Stimulated activated CD4-positive, alpha-beta T cell treated with anti-CD3 and anti-CD28 coated beads, TNF-alpha, amount 100 ng/mL, for 1 hour (primary cell): ENCODE measurements around the gene TAT.
"Not testable (repeated sequence)": the region's sequence is repeated elsewhere in the genome, so short reads cannot be mapped to it uniquely, and the experiment has no call there.

Experiments
- DNase-seq, 3 donors: peaks; one replicate each; pipeline ENCODE4 v3.0.0-alpha.2; 2020; ENCODE audit warnings: low read depth in 3 of 3, low spot score in 1 of 3

The TAT gene

GRCh38 chr16:71576971-71577370 lies at the start of gene TAT:
TAT (minus strand) TSS chr16:71577092; CDS start chr16:71576415, 677 bp downstream.
- no peak for DNase-seq

DNA sequence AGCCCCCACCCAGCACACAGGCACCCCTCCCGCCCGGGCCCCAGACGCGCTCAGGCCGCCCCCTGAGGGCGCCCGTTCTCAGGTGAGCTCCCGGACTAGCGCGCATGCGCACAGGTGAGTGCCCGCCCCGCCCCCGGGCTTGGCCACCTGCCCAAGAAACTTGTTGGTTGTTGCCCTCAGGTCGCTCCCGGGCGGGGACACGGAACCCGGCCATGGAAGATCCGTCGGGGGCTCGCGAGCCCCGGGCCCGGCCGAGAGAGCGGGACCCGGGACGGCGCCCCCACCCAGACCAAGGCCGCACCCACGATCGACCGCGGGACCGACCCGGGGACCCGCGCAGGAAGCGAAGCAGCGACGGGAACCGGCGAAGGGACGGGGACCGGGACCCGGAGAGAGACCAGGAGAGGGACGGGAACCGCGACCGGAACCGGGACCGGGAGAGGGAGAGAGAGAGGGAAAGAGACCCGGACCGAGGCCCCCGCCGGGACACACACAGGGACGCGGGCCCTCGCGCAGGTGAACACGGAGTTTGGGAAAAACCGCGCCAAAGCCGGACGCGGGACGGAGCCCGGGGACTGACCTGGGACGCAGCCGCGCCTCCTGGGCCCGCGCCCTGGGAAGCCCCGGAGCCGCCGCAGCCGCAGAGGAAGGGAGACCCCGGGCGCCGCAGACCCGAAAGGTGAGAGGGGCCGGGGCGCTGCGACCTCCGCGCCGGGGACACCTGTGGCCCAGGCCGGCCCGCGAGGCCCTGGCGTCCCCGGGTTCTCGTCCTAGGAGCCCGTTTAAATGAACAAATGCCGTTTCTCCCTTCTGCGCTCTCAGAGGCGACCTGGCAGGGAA lies 49.3 kb upstream of the TAT start, which contains the start of gene MARVELD3:
Gene MARVELD3, plus strand, starts transcription at position 167 of the 840 bp plus-strand sequence. Its CDS starts 46 bp downstream, at position 213.
- DNase-seq = peak in 1 of 3 donors; percentile 12

DNA sequence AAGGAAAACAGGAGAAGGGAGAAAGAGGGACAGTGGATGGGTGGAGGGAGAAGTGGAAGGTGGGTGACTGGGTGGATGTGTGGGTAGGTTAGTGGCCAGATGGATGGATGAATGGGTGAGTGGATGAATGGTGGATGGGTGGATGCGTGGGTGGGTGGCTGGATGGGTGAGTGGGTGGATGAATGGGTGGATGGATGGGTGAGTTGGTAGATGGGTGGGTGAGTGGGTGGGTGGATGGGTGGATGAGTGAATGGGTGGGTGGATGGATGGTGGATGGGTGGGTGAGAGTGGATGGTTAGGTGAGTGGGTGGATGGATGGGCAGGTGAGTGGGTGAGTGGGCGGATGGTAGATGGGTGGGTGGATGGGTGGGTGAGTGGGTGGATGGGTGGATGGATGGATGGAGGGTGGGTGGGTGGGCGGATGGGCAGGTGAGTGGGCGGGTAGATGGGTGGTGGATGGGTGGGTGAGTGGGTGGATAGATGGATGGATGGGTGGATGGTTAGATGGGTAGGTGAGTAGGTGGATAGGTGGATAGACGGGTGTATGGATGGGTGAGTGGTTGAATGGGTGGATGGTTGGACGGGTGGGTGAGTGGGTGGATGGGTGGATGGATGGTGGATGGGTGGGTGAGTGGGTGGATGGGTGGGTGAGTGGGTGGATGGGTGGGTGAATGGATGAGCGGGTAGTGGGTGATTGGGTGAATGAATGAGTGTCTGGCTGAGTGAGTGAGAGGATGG lies 48.4 kb upstream of the TAT start:
- no peak for DNase-seq

GRCh38 chr16:71623597-71623996 lies 46.7 kb upstream of the TAT start:
- no peak for DNase-seq

- no peak for DNase-seq
These were observed 45.2 kb upstream of the TAT start for GRCh38 chr16:71622088-71622487.

DNA sequence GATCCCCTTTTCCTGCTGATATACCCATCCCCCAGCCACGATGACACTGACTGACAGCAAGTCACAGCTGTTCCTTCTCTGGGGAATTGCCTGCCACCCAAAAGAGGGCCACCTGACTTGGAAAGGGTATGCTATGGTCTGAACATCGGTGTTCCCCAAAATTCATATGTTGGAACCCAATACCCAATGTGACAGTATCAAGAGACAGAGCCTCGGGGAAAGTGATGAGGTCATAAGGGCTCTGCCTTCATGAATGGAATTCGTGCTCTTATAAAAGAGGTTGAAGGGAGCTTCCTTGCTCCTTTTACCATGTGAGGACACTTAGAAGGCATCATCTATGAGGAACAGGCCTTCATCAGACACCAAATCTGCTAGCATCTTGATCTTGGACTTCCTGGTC lies 41.5 kb upstream of the TAT start:
- DNase-seq = no peak

GRCh38 chr16:71614956-71615355 lies 38.1 kb upstream of the TAT start:
- not testable (repeated sequence) for DNase-seq

DNA sequence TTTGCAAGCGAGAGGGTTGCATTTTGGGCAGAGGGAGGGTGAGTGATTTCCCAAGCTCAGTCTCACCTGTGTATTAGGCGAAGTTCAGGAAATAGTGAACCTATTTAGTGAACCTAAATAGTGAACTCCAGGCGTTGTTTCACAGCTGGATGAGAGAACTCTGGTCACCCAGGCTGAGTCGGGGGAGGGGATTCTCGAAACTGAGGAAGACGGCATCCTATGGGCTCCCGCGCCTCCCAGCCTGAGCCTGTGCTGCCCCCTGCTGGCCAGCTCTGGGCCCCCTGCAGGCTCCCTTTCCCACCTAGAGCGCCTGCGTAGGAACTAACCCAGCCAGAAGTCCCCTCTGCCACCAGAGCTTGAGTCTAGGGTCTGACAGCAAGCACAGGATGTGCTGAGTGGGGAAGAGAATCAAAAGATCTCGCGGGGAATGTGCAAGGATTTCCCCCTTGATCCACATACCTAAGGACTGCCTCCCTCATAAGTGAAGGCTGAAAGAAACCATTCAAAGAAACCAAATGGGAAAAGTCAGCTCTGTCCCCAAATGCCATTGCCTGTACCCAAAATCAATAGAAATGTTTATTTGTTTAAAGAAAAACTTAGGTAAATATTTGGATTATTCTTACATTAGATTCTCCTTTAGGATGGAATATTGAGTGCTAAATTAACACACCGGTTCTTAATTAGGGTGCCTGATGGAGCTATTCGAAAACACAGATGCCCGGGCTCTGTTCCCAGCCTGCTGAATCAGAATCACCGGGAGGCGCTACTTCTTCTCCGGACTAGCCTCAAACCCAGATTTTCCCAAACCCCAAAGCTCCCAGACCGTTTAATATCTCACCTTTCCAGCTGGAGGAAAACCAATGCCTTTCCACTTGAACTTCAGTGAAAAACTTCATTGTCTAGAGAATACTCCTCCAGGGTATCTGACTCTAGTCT lies 34.3 kb upstream of the TAT start:
- DNase-seq = peak; percentile 42 to 78 (median 45)

DNA sequence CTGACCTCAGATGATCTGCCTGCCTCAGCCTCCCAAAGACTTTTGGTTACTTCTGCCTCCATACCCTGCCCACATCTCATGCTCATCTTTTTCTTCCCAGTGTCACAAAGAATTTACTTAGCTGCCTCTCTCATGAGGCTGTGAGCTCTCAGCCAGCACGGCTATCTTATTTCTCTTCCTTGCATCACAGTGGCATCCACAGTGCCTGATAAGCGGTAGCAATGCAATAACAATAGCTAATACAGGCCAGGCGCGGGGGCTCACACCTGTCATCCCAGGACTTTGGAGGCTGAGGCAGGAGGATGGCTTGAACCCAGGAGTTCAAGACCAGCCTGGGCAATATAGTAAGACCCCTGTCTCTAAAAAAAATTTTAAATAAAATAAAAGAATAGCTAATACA lies 33.6 kb upstream of the TAT start:
- no peak for DNase-seq

DNA sequence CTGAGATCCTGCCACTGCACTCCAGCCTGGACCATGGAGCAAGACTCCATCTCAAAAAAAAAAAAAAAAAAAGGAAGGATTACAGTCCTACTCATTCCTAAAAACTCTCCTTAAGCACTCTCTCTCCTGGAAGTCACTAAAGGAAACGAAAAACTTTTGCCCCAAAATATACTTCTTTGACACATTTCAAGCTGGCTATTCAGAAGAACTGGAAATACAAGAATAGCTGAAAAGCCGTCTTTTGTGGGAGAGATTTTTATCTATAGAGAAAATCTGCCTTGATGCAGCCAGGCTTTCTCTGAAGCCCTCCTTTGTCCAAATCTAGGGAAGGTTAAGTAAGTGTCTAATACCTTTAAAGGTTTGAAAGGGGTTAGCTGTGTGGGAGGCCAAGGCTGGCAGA lies 32.2 kb upstream of the TAT start:
- DNase-seq = no peak

GRCh38 chr16:71600822-71601221 lies 23.9 kb upstream of the TAT start:
- no peak for DNase-seq

DNA sequence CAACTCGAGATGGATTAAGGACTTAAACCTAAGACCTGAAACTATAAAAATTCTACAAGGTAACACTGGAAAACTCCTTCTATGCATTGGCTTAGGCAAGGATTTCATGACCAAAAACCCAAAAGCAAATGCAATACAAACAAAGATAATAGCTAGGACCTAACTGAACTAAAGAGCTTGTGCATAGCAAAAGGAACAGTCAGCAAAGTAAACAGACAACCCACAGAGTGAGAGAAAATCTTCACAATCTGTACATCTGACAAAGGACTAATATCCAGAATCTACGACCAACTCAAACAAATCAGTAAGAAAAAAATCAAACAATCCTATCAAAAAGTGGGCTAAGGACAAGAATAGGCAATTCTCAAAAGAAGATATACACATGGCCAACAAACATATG lies 21.5 kb upstream of the TAT start:
- DNase-seq = not testable (repeated sequence)

DNA sequence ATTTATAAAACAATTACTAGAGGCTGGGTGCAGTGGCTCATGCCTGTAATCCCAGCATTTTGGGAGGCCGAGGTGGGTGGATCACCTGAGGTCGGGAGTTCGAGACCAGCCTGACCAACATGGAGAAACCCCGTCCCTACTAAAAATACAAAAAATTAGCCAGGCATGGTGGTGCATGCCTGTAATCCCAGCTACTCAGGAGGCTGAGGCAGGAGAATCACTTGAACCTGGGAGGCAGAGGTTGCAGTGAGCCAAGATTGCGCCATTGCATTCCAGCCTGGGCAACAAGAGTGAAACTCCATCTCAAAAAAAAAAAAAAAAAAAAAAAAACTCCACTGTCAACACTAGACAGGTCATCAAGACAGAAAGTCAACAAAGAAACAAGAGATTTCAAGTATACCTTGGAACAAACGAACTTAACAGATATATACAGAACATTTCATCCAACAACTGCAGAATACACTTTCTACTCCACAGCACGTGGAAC lies 18.5 kb upstream of the TAT start:
- DNase-seq = not testable (repeated sequence)

DNA sequence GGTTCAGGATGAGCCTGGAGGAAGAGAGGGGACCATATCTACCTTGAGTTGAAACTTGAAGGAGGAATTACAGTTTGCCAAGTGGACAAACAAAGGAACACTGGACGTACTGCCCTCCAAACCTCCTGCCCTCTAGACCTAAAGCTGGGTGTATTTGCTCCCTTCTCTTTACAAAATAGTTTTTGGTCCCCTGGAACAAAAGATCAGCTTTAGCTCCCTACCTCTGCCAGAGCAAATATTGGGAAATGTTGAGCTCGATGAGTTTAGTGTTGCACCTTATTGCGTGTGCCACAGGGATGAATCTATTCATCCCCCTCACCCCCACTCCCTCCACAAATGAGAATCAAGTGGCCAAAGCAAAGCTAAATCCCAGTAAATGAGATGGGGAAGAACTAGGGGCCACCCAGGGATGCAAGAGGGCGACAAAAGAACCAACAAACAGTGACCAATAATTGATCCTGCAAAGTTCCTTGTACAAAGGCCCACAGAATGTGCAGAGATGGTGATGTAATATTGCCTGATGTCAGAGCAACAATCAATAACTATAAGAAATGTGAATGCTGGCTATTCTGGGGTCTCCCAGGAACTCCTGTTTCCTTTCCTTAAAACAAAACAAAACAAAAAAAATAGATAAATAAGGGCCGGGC lies 17.2 kb upstream of the TAT start:
- DNase-seq = no peak

DNA sequence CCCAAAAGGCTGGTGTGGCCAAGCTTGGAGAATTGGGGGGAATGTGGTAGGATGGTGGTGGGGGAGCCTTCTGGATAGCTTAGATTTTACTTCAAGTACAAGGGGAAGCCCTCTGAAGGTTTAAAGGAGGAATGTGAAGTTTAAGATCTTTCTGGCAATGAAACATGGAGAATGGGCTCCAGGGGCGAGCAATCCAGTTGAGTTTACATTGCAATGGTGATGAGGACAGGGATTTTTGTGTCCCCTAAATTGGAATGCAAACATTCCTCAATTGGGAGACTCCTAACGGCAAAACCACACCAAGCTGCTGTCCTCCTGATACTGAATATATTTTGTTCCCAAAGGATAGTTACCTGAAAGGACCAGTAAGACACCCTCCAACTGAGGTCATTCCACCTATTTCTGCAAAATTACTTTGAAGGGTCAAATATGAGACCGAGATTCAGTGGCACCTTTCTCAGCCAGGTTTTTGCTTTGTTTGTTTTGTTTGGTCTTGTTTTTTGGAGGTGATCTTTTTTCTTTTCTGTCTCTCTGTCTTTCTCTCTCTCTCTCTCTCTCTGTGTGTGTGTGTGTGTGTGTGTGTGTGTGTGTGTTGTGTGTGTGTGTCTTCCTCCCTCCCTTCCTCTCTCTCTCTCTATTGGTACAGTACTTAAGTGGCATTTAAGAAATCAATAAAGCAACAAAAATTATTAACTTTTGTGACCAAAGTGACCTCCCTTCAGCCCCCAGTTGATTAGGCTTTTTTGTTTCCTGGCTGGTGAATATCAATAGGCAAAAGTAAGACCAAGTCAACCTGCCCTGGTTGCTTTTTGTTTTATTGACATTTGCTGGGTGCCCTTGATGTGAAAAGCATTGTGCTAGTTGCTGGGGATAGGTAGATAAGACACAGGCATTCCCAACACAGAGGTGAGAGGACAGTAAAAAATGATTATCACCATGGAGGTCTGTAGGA lies 16.4 kb upstream of the TAT start:
- DNase-seq = no peak

DNA sequence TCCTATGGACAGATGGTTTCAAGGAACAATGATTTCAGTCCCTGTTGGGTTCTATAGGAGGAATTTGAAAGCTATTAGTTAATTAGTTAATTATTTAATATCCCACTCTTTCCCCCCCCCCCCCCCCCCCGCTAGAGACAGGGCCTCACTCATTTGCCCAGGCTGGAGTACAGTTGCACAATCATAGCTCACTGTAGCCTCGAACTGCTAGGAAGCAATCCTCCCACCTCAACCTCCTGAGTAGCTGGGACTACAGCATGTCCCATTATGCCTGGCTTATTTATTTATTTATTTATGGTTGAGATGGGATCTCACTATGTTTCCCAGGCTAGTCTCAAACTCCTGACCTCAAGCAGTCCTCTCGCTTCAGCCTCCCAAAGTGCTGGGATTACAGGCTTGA lies 15.0 kb upstream of the TAT start:
- DNase-seq = no peak

DNA sequence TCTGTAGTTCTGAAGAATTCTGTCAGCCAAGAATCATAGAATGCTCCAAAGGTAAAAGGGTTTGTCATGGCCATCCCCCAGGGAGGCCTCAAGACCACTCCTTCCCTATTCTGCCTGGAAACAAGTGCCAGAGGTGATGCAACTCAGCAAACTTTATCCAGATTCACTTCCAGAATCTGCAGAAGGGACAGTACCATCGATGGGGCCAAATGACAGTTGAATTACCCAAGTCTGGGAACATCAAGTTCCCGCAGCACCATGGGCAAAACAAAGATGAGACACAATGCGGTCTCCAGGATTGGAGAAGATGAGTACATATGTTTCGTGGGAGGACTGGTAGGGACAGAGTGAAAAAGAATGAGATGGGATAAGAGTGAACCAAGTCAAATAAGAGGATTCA lies 13.7 kb upstream of the TAT start:
- DNase-seq = no peak

DNA sequence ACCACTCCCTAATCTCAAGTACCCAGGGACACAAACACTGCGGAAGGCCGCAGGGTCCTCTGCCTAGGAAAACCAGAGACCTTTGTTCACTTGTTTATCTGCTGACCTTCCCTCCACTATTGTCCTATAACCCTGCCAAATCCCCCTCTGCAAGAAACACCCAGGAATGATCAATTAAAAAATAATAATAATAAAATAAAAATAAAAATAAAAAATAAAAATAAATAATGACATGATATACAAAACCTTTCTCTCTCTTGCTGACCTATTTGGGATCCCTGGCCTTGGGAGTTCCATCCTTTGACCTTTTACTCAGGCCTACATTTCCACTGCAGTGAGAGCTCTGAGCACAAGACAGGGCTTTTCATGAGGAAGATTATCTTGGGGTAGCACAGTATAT lies 13.2 kb upstream of the TAT start:
- DNase-seq = not testable (repeated sequence)

DNA sequence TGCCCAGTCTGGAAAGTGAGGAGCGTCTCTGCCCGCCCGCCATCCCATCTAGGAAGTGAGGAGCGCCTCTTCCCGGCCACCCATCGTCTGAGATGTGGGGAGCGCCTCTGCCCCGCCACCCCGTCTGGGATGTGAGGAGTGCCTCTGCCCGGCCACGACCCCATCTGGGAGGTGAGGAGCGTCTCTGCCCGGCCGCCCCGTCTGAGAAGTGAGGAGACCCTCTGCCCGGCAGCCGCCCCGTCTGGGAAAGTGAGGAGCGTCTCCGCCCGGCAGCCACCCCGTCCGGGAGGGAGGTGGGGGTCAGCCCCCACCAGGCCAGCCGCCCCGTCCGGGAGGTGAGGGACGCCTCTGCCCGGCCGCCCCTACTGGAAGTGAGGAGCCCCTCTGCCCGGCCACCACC lies 12.4 kb upstream of the TAT start:
- not testable (repeated sequence) for DNase-seq
